Measurements from ENCODE around the gene DPM1.

GRCh38 chr20:51002633-51003032, 44.3 kb upstream of the DPM1 start:
- TF ChIP-seq CTCF (IDR thresholded peaks at IDR 0.05; ENCODE audit: low read depth, low read length): no peak
- TF ChIP-seq MYC (IDR thresholded peaks at IDR 0.05; ENCODE audit: low read depth, low read length): no peak
- no peak for TF ChIP-seq POLR2A (IDR thresholded peaks at IDR 0.05; ENCODE audit: extremely low read depth, insufficient read length)
- TF ChIP-seq MAX (IDR thresholded peaks at IDR 0.05; ENCODE audit: low read depth, low read length): no peak
